Loucy (cell line): ENCODE measurements around the gene LDB1.

Experiments
- EZH2phosphoT487 ChIP-seq: fragments of 200-600 bp; IDR thresholded peaks from 2 replicates; pipeline ENCODE4 v1.6.1; 2018; ENCODE audit warnings: antibody characterized with exemption, mild to moderate bottlenecking, moderate library complexity, borderline replicate concordance
- TF ChIP-seq, protein P1 (sequence below): fragments of 200-600 bp; sonication (generic); conservative IDR thresholded peaks from 2 replicates; pipeline ENCODE4 v1.5.1; 2014; ENCODE audit warnings: mild to moderate bottlenecking, antibody characterized with exemption, low read length

DNA sequence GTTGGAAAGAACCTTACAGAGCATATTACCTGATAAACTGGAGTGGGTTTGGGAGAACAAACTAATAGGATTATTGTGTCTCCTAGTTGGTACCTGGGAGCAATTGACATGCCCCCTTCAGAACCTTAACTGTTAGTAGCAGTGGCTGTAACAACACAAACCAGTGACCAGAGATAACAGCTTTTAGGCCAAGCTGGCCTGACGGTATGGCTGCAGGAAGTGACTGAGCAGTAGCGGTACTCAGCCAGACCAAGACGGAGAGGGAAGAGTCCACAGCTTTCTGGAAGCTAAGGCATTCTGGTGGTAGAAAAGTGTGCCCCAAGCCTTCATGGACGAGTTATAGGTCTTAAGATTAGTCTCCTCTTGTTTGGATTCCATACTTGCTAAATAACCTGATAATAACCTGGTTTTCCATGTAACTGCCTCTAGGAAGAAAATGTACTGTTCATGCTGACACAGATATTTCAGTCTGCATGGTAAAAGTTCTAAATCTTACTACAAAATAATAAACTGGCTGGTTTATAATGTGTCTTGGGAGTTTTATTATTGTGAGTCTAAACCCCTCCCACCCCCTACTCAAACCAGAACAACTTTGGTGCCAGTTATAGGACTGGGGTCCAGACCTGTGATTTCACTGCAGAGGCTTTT is 43.3 kb upstream of the LDB1 start:
- TF ChIP-seq EZH2phosphoT487, result no peak
- TF ChIP-seq, protein P1, sequence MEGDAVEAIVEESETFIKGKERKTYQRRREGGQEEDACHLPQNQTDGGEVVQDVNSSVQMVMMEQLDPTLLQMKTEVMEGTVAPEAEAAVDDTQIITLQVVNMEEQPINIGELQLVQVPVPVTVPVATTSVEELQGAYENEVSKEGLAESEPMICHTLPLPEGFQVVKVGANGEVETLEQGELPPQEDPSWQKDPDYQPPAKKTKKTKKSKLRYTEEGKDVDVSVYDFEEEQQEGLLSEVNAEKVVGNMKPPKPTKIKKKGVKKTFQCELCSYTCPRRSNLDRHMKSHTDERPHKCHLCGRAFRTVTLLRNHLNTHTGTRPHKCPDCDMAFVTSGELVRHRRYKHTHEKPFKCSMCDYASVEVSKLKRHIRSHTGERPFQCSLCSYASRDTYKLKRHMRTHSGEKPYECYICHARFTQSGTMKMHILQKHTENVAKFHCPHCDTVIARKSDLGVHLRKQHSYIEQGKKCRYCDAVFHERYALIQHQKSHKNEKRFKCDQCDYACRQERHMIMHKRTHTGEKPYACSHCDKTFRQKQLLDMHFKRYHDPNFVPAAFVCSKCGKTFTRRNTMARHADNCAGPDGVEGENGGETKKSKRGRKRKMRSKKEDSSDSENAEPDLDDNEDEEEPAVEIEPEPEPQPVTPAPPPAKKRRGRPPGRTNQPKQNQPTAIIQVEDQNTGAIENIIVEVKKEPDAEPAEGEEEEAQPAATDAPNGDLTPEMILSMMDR, result no peak
